GM12801 (cell line): ENCODE data around the gene TIPIN.

ENCODE experiments used
- CTCF ChIP-seq: IDR thresholded peaks from one replicate; pipeline ENCODE4 v1.5.1; 2011; ENCODE audit warnings: control low read depth; ENCODE audit not compliant: insufficient read length; ENCODE audit errors: extremely low read depth

The TIPIN gene, protein sequence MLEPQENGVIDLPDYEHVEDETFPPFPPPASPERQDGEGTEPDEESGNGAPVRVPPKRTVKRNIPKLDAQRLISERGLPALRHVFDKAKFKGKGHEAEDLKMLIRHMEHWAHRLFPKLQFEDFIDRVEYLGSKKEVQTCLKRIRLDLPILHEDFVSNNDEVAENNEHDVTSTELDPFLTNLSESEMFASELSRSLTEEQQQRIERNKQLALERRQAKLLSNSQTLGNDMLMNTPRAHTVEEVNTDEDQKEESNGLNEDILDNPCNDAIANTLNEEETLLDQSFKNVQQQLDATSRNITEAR

GRCh38 chr15:66356359-66357236, at the start of gene TIPIN:
TSS of gene TIPIN (minus strand) at chr15:66356685. CDS start at chr15:66352947, 3,738 bp downstream.
- no peak for TF ChIP-seq CTCF

DNA sequence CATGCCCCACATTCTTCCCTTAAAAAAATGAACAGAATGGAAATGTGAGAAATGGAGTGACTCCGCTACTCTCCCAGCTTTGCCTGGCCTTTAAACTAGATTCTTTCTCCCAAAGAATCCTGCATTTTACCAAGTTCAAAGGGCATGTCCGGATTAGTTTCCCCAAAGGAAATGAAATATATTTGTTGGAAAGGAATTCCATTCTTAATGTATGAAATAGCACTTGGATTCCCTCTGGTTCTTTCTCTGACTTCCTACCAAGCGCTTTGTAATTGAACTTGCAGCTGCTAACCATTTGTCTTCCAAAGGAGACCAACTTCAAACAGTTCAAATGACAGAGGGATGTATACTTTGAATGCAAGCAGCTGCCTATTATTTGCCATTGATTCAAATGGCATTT, 49.1 kb upstream of the TIPIN start:
- no peak for TF ChIP-seq CTCF

- TF ChIP-seq CTCF: no peak
Measured at GRCh38 chr15:66405007-66405406, 48.5 kb upstream of the TIPIN start.

GRCh38 chr15:66404532-66404931, 48.0 kb upstream of the TIPIN start:
- TF ChIP-seq CTCF: no peak

- no peak for TF ChIP-seq CTCF
Measured at GRCh38 chr15:66404122-66404521, 47.6 kb upstream of the TIPIN start.

DNA sequence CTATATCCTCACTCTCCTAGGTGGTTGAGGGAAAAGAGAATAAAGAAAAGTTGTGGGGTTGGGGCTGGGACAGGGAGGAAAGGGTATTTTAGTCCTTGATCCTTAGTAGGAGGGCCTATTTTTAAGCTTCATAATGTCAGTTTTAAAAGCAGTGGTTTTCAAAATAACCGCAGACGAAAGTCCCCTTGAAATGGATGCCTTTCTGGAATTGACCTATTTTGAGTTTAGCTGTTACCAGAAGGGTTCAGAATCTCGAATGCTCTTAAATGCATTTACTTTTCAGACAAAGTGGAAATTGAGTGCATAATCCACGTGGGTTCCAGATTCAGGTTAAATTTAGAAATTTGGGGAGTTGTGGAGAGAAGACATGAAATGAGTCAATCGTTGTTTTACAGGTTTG, 46.8 kb upstream of the TIPIN start:
- TF ChIP-seq CTCF: no peak

GRCh38 chr15:66402761-66403284, 46.3 kb upstream of the TIPIN start:
- TF ChIP-seq CTCF: no peak
